Hepatic stellate cell (primary cell): ENCODE results near the gene GRID2.

ENCODE experiments used
- DNase-seq: peaks from one replicate; pipeline ENCODE4 v3.0.0; 2011; ENCODE audit warnings: low spot score

The GRID2 gene

GRCh38 chr4:92735025-92735665, 431.4 kb downstream of the GRID2 start:
- no peak for DNase-seq

- no peak for DNase-seq
Observed at GRCh38 chr4:92760433-92760832, 456.7 kb downstream of the GRID2 start.

- no peak for DNase-seq
Observed at GRCh38 chr4:92776080-92776479, 472.3 kb downstream of the GRID2 start.

- no peak for DNase-seq
Observed at GRCh38 chr4:92789741-92790140, 486.0 kb downstream of the GRID2 start.

GRCh38 chr4:92791871-92792440, 488.2 kb downstream of the GRID2 start:
- no peak for DNase-seq

GRCh38 chr4:92809381-92809780, 505.6 kb downstream of the GRID2 start:
- DNase-seq, result no peak

GRCh38 chr4:92812652-92813051, 508.9 kb downstream of the GRID2 start:
- DNase-seq, result no peak

- no peak for DNase-seq
Observed at GRCh38 chr4:92814677-92815076, 510.9 kb downstream of the GRID2 start.

- DNase-seq, result no peak
Observed at GRCh38 chr4:92825256-92825655, 521.5 kb downstream of the GRID2 start.

GRCh38 chr4:92825791-92826190, 522.0 kb downstream of the GRID2 start:
- no peak for DNase-seq

GRCh38 chr4:92830771-92831170, 527.0 kb downstream of the GRID2 start:
- no peak for DNase-seq

- DNase-seq, result no peak
Observed at GRCh38 chr4:92840880-92841279, 537.1 kb downstream of the GRID2 start.

- DNase-seq, result no peak
Observed at GRCh38 chr4:92843784-92844183, 540.0 kb downstream of the GRID2 start.

GRCh38 chr4:92847026-92847425, 543.3 kb downstream of the GRID2 start:
- DNase-seq, result no peak

- no peak for DNase-seq
Observed at GRCh38 chr4:92862509-92862908, 558.7 kb downstream of the GRID2 start.

- DNase-seq, result no peak
Observed at GRCh38 chr4:92864096-92864495, 560.3 kb downstream of the GRID2 start.

- DNase-seq, result no peak
Observed at GRCh38 chr4:92872604-92873003, 568.8 kb downstream of the GRID2 start.

- no peak for DNase-seq
Observed at GRCh38 chr4:92885632-92886031, 581.9 kb downstream of the GRID2 start.

- no peak for DNase-seq
Observed at GRCh38 chr4:92952426-92952825, 648.7 kb downstream of the GRID2 start.

- DNase-seq, result no peak
Observed at GRCh38 chr4:92952897-92953296, 649.1 kb downstream of the GRID2 start.

- DNase-seq, result no peak
Observed at GRCh38 chr4:92953462-92953861, 649.7 kb downstream of the GRID2 start.

GRCh38 chr4:92961881-92962280, 658.1 kb downstream of the GRID2 start:
- DNase-seq, result no peak

GRCh38 chr4:92962831-92963230, 659.1 kb downstream of the GRID2 start:
- DNase-seq, result no peak

GRCh38 chr4:92968556-92968955, 664.8 kb downstream of the GRID2 start:
- no peak for DNase-seq
